SK-N-SH (cell line): ENCODE measurements around the gene UQCR10. TPM values are rescaled to one million over a fixed set of nuclear protein-coding genes. Genes with fewer than 3 reads are reported as not detected.

Experiments
- CTCF ChIA-PET: fragments of 300-600, 350-600 bp; formaldehyde crosslinking; extraction: SDS; loops from one replicate; lab custom pipeline; 2021; lab: Yijun Ruan, JAX
- POLR2A ChIA-PET: fragments of 350-600 bp; sonication (Branson Sonifier 250); formaldehyde crosslinking; extraction: SDS; loops from one replicate; lab custom pipeline; 2020; ENCODE audit warnings: antibody characterized with exemption, inconsistent platforms; lab: Yijun Ruan, JAX
- DNase-seq: peaks from one replicate; pipeline ENCODE4 v3.0.0; 2012
- H2AFZ ChIP-seq: fragments of 200-600 bp; sonication (generic); 2 replicates; pipeline ENCODE4 v1.8.1; 2016; ENCODE audit warnings: antibody characterized with exemption, mild to moderate bottlenecking, low read depth
- H3F3A ChIP-seq: fragments of 200-600 bp; sonication (generic); replicated peaks from 2 replicates; pipeline ENCODE3; 2016; ENCODE audit warnings: antibody characterized with exemption, mild to moderate bottlenecking; ENCODE audit not compliant: insufficient read depth
- H3K27ac ChIP-seq, 2 experiments: fragments of 200-500 bp in 1 of 2; fragments of 200-600 bp in 1 of 2; sonication (Bioruptor generic) in 1 of 2; sonication (generic), shearing (Covaris generic) in 1 of 2; 2 replicates each; pipeline versions ENCODE4 v1.5.1 to v1.6.1; 2014 to 2016; ENCODE audit warnings: low read depth in 2 of 2, inconsistent platforms in 1 of 2, low read length in 1 of 2, mild to moderate bottlenecking in 1 of 2, mixed read lengths in 1 of 2
- H3K27me3 ChIP-seq: fragments of 200-600 bp; sonication (generic), shearing (Covaris generic); 2 replicates; pipeline ENCODE4 v1.6.1; 2016; ENCODE audit warnings: mixed run types; ENCODE audit not compliant: insufficient read depth
- H3K36me3 ChIP-seq, 2 experiments: fragments of 200-500 bp in 1 of 2; fragments of 200-600 bp in 1 of 2; sonication (Bioruptor generic) in 1 of 2; sonication (generic) in 1 of 2; replicated peaks in 1 of 2; 2 replicates each; pipeline versions ENCODE3 to v1.5.1; 2014 to 2016; ENCODE audit warnings: low read length in 1 of 2, mild to moderate bottlenecking in 1 of 2; ENCODE audit not compliant: insufficient read depth in 2 of 2, control insufficient read depth in 1 of 2
- H3K4me1 ChIP-seq, 2 experiments: fragments of 200-500 bp in 1 of 2; fragments of 200-600 bp in 1 of 2; sonication (Bioruptor generic) in 1 of 2; sonication (generic), shearing (Covaris generic) in 1 of 2; 2 replicates each; pipeline versions ENCODE4 v1.5.1 to v1.6.1; 2014 to 2016; ENCODE audit warnings: low read depth in 1 of 2, low read length in 1 of 2, mixed run types in 1 of 2; ENCODE audit not compliant: insufficient read depth in 2 of 2, control insufficient read depth in 1 of 2
- H3K4me2 ChIP-seq: fragments of 200-600 bp; sonication (generic), shearing (Covaris generic); 2 replicates; pipeline ENCODE4 v1.6.1; 2017; ENCODE audit warnings: mixed run types
- H3K4me3 ChIP-seq, 2 experiments: fragments of 200-500 bp in 1 of 2; fragments of 200-600 bp in 1 of 2; sonication (Bioruptor generic) in 1 of 2; sonication (generic), shearing (Covaris generic) in 1 of 2; 2 replicates each; pipeline versions ENCODE4 v1.5.1 to v1.8.1; 2014 to 2016; ENCODE audit warnings: low read depth in 2 of 2, inconsistent platforms in 1 of 2, low read length in 1 of 2, mild to moderate bottlenecking in 1 of 2, mixed read lengths in 1 of 2, moderate library complexity in 1 of 2
- H3K79me2 ChIP-seq: fragments of 200-600 bp; sonication (generic); 2 replicates; pipeline ENCODE4 v1.8.1; 2017; ENCODE audit warnings: mild to moderate bottlenecking; ENCODE audit not compliant: insufficient read depth
- H3K9ac ChIP-seq: fragments of 200-600 bp; sonication (generic); 2 replicates; pipeline ENCODE4 v1.6.1; 2017; ENCODE audit warnings: mixed run types
- H3K9me2 ChIP-seq: fragments of 200-600 bp; sonication (generic); 2 replicates; pipeline ENCODE4 v1.6.1; 2017; ENCODE audit warnings: mixed run types
- H3K9me3 ChIP-seq: fragments of 200-600 bp; sonication (generic); 2 replicates; pipeline ENCODE4 v1.6.1; 2017; ENCODE audit warnings: mixed run types, mild to moderate bottlenecking, moderate library complexity
- H4K20me1 ChIP-seq: fragments of 200-600 bp; sonication (generic); 2 replicates; pipeline ENCODE4 v1.6.1; 2017; ENCODE audit warnings: mild to moderate bottlenecking, mixed run types; ENCODE audit not compliant: insufficient read depth
- EZH2phosphoT487 ChIP-seq: fragments of 200-600 bp; sonication (generic); IDR thresholded peaks from 2 replicates; pipeline ENCODE4 v1.6.1; 2017; ENCODE audit warnings: low read depth, mixed run types, mild to moderate bottlenecking, antibody characterized with exemption, moderate library complexity, borderline replicate concordance
- FOXJ3 ChIP-seq: sonication (generic); formaldehyde crosslinking; IDR thresholded peaks from 2 replicates; pipeline ENCODE4 v1.5.1; 2020; ENCODE audit warnings: mild to moderate bottlenecking, missing genetic modification reagents
- FOXM1 ChIP-seq: IDR thresholded peaks from 2 replicates; pipeline ENCODE4 v1.4.0; 2012; ENCODE audit warnings: low read depth, mild to moderate bottlenecking
- NRF1 ChIP-seq: IDR thresholded peaks from 2 replicates; pipeline ENCODE4 v1.6.1; 2012; ENCODE audit warnings: low read depth, mild to moderate bottlenecking, low read length
- POLR2AphosphoS5 ChIP-seq: IDR thresholded peaks from 2 replicates; pipeline ENCODE4 v1.6.1; 2012; ENCODE audit warnings: low read depth, low read length
- RAD21 ChIP-seq: IDR thresholded peaks from 2 replicates; pipeline ENCODE4 v1.6.1; 2012; ENCODE audit warnings: mild to moderate bottlenecking, low read length
- YY1 ChIP-seq: IDR thresholded peaks from 2 replicates; pipeline ENCODE4 v1.4.0; 2012; ENCODE audit warnings: low read depth, mild to moderate bottlenecking
- WGBS: methylation state at CpG from one replicate; pipeline ENCODE4 v1.1.6; 2017; ENCODE audit warnings: low lambda C conversion rate; 5-methylcytosine and 5-hydroxymethylcytosine counted together
- polyA plus RNA-seq, 3 experiments: library from polyadenylated mRNA; depleted of rRNA; stranded (reverse); fragments of >200 nt; gene quantifications; 2 replicates each; pipeline ENCODE4 v1.2.3, GENCODE V29; 2012
- TF ChIP-seq, protein P1 (sequence below): fragments of 150-350 bp; IDR thresholded peaks from 2 replicates; pipeline ENCODE4 v1.6.1; 2016; ENCODE audit warnings: mild to moderate bottlenecking, low read depth, low read length
- TF ChIP-seq, protein P2 (sequence below): IDR thresholded peaks from 2 replicates; pipeline ENCODE4 v1.6.1; 2012; ENCODE audit warnings: mild to moderate bottlenecking, low read depth, low read length, moderate library complexity
- TF ChIP-seq, protein P3 (sequence below): IDR thresholded peaks from 2 replicates; pipeline ENCODE4 v1.4.0; 2012; ENCODE audit warnings: low read depth, borderline replicate concordance
- TF ChIP-seq, protein P4 (sequence below): fragments of 200-600 bp; sonication (generic); IDR thresholded peaks from 2 replicates; pipeline ENCODE4 v1.6.1; 2017; ENCODE audit warnings: antibody characterized with exemption, mild to moderate bottlenecking, moderate library complexity

The UQCR10 gene
- polyA plus RNA-seq, 1 of the 3 experiments (the other 2 are of a cell fraction): 248 TPM

DNA sequence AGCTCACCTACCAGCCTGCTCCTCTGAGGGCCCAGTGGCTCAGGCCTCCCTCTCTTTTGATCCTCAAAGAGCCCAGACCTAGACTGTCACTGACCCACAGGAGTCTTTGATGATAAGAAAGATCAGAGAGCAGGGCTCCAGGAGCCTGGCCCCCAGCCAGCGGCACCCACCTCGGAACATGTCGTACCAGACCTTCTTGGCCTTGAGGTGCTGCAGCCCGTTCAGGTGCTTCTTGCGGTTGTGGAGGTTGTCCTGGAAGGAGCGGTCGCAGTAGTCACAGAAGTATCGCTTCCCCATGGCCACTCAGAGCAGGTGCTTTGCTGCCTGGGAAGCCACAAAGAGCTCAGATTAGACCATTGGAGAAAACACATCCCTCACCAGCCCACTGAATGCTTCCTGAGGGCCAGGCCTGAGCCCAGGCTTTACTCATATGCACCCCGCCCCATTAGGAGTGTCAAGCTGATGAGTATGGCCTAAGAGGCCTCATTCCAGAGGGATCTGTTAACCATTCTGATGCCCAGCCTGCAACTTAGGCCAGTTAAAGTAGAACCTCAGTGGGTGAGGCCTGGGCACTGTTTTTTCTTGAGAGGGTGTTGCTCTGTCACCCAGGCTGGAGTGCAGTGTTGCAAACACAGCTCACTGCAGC is 18.8 kb upstream of the UQCR10 start:
- ChIA-PET CTCF (interaction anchor here (0.5 to 1.0 kb wide), 2 partner anchors 89 to 340 kb away, joined by 3 read pairs; no protein-coding TSS in a partner anchor), POLR2A (no interaction called here)
- 97% methylated on average over 5 of the region's 9 CpGs for WGBS
- Histone ChIP-seq H3K27me3 (no peaks in the 10 kb centered on the region), H3K9me3 (no peaks in the 10 kb centered on the region), H3K27ac (no peak overlapping the region), H3K9me2 (no peaks in the 10 kb centered on the region), H3F3A (no peaks in the 10 kb centered on the region), H3K4me2 (no peak overlapping the region), H3K79me2 (no peaks in the 10 kb centered on the region), H3K4me3 (no peak overlapping the region), H3K36me3 (peaks cover 0 to 6% of the 10 kb centered on the region in 2 experiments), H3K9ac (no peak overlapping the region), H4K20me1 (0 out of 2 replicates have a peak, but pooled peaks cover 3% of the 10 kb centered on the region), H2AFZ (no peak overlapping the region), H3K4me1 (no peaks in the 10 kb centered on the region; a peak in 1 of 4 replicates)
- TF ChIP-seq POLR2AphosphoS5 (no peak), EZH2phosphoT487 (no peak), NRF1 (no peak), FOXM1 (no peak), YY1 (no peak), RAD21 (no peak), FOXJ3 (no peak)
- TF ChIP-seq, protein P1, sequence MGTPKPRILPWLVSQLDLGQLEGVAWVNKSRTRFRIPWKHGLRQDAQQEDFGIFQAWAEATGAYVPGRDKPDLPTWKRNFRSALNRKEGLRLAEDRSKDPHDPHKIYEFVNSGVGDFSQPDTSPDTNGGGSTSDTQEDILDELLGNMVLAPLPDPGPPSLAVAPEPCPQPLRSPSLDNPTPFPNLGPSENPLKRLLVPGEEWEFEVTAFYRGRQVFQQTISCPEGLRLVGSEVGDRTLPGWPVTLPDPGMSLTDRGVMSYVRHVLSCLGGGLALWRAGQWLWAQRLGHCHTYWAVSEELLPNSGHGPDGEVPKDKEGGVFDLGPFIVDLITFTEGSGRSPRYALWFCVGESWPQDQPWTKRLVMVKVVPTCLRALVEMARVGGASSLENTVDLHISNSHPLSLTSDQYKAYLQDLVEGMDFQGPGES: no peak
- TF ChIP-seq, protein P2, sequence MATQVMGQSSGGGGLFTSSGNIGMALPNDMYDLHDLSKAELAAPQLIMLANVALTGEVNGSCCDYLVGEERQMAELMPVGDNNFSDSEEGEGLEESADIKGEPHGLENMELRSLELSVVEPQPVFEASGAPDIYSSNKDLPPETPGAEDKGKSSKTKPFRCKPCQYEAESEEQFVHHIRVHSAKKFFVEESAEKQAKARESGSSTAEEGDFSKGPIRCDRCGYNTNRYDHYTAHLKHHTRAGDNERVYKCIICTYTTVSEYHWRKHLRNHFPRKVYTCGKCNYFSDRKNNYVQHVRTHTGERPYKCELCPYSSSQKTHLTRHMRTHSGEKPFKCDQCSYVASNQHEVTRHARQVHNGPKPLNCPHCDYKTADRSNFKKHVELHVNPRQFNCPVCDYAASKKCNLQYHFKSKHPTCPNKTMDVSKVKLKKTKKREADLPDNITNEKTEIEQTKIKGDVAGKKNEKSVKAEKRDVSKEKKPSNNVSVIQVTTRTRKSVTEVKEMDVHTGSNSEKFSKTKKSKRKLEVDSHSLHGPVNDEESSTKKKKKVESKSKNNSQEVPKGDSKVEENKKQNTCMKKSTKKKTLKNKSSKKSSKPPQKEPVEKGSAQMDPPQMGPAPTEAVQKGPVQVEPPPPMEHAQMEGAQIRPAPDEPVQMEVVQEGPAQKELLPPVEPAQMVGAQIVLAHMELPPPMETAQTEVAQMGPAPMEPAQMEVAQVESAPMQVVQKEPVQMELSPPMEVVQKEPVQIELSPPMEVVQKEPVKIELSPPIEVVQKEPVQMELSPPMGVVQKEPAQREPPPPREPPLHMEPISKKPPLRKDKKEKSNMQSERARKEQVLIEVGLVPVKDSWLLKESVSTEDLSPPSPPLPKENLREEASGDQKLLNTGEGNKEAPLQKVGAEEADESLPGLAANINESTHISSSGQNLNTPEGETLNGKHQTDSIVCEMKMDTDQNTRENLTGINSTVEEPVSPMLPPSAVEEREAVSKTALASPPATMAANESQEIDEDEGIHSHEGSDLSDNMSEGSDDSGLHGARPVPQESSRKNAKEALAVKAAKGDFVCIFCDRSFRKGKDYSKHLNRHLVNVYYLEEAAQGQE: no peak
- TF ChIP-seq, protein P3, sequence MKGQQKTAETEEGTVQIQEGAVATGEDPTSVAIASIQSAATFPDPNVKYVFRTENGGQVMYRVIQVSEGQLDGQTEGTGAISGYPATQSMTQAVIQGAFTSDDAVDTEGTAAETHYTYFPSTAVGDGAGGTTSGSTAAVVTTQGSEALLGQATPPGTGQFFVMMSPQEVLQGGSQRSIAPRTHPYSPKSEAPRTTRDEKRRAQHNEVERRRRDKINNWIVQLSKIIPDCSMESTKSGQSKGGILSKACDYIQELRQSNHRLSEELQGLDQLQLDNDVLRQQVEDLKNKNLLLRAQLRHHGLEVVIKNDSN: no peak
- TF ChIP-seq, protein P4, sequence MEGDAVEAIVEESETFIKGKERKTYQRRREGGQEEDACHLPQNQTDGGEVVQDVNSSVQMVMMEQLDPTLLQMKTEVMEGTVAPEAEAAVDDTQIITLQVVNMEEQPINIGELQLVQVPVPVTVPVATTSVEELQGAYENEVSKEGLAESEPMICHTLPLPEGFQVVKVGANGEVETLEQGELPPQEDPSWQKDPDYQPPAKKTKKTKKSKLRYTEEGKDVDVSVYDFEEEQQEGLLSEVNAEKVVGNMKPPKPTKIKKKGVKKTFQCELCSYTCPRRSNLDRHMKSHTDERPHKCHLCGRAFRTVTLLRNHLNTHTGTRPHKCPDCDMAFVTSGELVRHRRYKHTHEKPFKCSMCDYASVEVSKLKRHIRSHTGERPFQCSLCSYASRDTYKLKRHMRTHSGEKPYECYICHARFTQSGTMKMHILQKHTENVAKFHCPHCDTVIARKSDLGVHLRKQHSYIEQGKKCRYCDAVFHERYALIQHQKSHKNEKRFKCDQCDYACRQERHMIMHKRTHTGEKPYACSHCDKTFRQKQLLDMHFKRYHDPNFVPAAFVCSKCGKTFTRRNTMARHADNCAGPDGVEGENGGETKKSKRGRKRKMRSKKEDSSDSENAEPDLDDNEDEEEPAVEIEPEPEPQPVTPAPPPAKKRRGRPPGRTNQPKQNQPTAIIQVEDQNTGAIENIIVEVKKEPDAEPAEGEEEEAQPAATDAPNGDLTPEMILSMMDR: no peak
- DNase-seq: no peak
